ENCODE measurements around the gene NCAM2.

Gene NCAM2

GRCh38 chr21:21458124-21458631 lies 460.0 kb downstream of the NCAM2 start:
- ChIA-PET POLR2A (no interaction called here), CTCF (no interaction called here)
- no peak for DNase-seq (ENCODE audit: extremely low spot score)
- TF ChIP-seq CTCF (IDR thresholded peaks at IDR 0.05; ENCODE audit: control extremely low read depth, extremely low read depth, low read depth, missing control alignments): no peak

GRCh38 chr21:21460979-21461378 lies 462.8 kb downstream of the NCAM2 start:
- ChIA-PET POLR2A (no interaction called here), CTCF (no interaction called here)
- no peak for TF ChIP-seq CTCF (IDR thresholded peaks at IDR 0.05; ENCODE audit: control extremely low read depth, extremely low read depth, low read depth, missing control alignments)
- no peak for DNase-seq (ENCODE audit: extremely low spot score)

GRCh38 chr21:21463456-21463855 lies 465.2 kb downstream of the NCAM2 start:
- TF ChIP-seq CTCF (IDR thresholded peaks at IDR 0.05; ENCODE audit: control extremely low read depth, extremely low read depth, low read depth, missing control alignments): no peak
- DNase-seq (ENCODE audit: extremely low spot score): no peak
- ChIA-PET POLR2A (no interaction called here), CTCF (interaction anchor here (1.5 kb wide), 1 partner anchor 19 kb away, joined by 4 read pairs; no protein-coding TSS in a partner anchor)

GRCh38 chr21:21464684-21465083 lies 466.5 kb downstream of the NCAM2 start:
- ChIA-PET CTCF (no interaction called here), POLR2A (no interaction called here)
- DNase-seq (ENCODE audit: extremely low spot score): no peak
- TF ChIP-seq CTCF (IDR thresholded peaks at IDR 0.05; ENCODE audit: control extremely low read depth, extremely low read depth, low read depth, missing control alignments): no peak

- no peak for DNase-seq (ENCODE audit: extremely low spot score)
- TF ChIP-seq CTCF (IDR thresholded peaks at IDR 0.05; ENCODE audit: control extremely low read depth, extremely low read depth, low read depth, missing control alignments): no peak
- ChIA-PET POLR2A (no interaction called here), CTCF (no interaction called here)
These were observed 468.5 kb downstream of the NCAM2 start for GRCh38 chr21:21466752-21467151.

GRCh38 chr21:21468003-21468402 lies 469.8 kb downstream of the NCAM2 start:
- POLR2A ChIA-PET: no interaction called here
- no peak for DNase-seq (ENCODE audit: extremely low spot score)
- no peak for TF ChIP-seq CTCF (IDR thresholded peaks at IDR 0.05; ENCODE audit: control extremely low read depth, extremely low read depth, low read depth, missing control alignments)
- CTCF ChIA-PET: no interaction called here

- TF ChIP-seq CTCF (IDR thresholded peaks at IDR 0.05; ENCODE audit: control extremely low read depth, extremely low read depth, low read depth, missing control alignments): no peak
- no peak for DNase-seq (ENCODE audit: extremely low spot score)
- ChIA-PET CTCF (no interaction called here), POLR2A (no interaction called here)
These were observed 483.0 kb downstream of the NCAM2 start for GRCh38 chr21:21481239-21481638.

Measured in GM10248 (cell line).